Panc1 (cell line): ENCODE data around the gene PPP3R1. TPM values are rescaled to one million over a fixed set of nuclear protein-coding genes. Genes with fewer than 3 reads are reported as not detected.

Experiments
- ATAC-seq: fragments of 200-7000 bp; cut with Tn5 transposase; 2 replicates; pipeline ENCODE4 v1.9.1; 2020; ENCODE audit warnings: mild to moderate bottlenecking, moderate library complexity
- BruUV-seq: library from RNA; stranded (reverse); fragments of 400-500 nt; replicated peaks from 2 replicates; lab custom pipeline; 2021; lab: Mats Ljungman, UMichigan
- CTCF ChIA-PET: fragments of 300-600 bp; sonication (Branson Sonifier 250); formaldehyde crosslinking; loops from one replicate; lab custom pipeline; 2022; ENCODE audit warnings: antibody characterized with exemption; lab: Charles Lee
- POLR2A ChIA-PET: fragments of 300-600 bp; sonication (Branson Sonifier 250); formaldehyde crosslinking; loops from one replicate; lab custom pipeline; 2022; ENCODE audit warnings: antibody characterized with exemption; lab: Charles Lee
- DNase-seq: peaks from one replicate; pipeline ENCODE4 v3.0.0-alpha.2; 2010; ENCODE audit warnings: low read depth, low spot score
- H3K27ac ChIP-seq: 2 replicates; pipeline ENCODE4 v1.5.1; 2011; ENCODE audit warnings: mild to moderate bottlenecking, low read length, inconsistent platforms
- H3K27me3 ChIP-seq: fragments of 200-500 bp; sonication (Bioruptor generic); 2 replicates; pipeline ENCODE4 v1.6.0; 2014; ENCODE audit warnings: low read length, inconsistent platforms; ENCODE audit not compliant: control insufficient read depth, insufficient read depth
- H3K36me3 ChIP-seq: fragments of 200-500 bp; sonication (Bioruptor generic); 2 replicates; pipeline ENCODE4 v1.5.1; 2014; ENCODE audit warnings: inconsistent platforms, mild to moderate bottlenecking, low read length, moderate library complexity; ENCODE audit not compliant: control insufficient read depth, insufficient read depth
- H3K4me1 ChIP-seq: 2 replicates; pipeline ENCODE4 v1.5.1; 2011; ENCODE audit warnings: inconsistent platforms, mild to moderate bottlenecking, low read length, moderate library complexity; ENCODE audit not compliant: control insufficient read depth, insufficient read depth
- H3K4me3 ChIP-seq, 2 experiments: 2 replicates each; pipeline ENCODE4 v1.5.1; 2011 to 2012; ENCODE audit warnings: low read depth in 2 of 2, low read length in 2 of 2, mild to moderate bottlenecking in 2 of 2, inconsistent platforms in 1 of 2, moderate library complexity in 1 of 2
- H3K9me3 ChIP-seq: fragments of 200-500 bp; sonication (Bioruptor generic); 2 replicates; pipeline ENCODE4 v1.5.1; 2014; ENCODE audit warnings: low read depth, mild to moderate bottlenecking, inconsistent platforms, low read length, moderate library complexity; ENCODE audit not compliant: control insufficient read depth, insufficient read depth
- CTCF ChIP-seq: fragments of 450-650 bp; IDR thresholded peaks from 2 replicates; pipeline ENCODE4 v1.5.1; 2017; ENCODE audit warnings: mild to moderate bottlenecking
- POLR2AphosphoS5 ChIP-seq: IDR thresholded peaks from 2 replicates; pipeline ENCODE4 v1.6.1; 2012; ENCODE audit warnings: mild to moderate bottlenecking, low read depth, low read length, moderate library complexity
- SIN3A ChIP-seq: IDR thresholded peaks from 2 replicates; pipeline ENCODE4 v1.6.1; 2012; ENCODE audit warnings: low read depth, mild to moderate bottlenecking, low read length, moderate library complexity, borderline replicate concordance; ENCODE audit not compliant: insufficient read depth
- TCF7L2 ChIP-seq: IDR thresholded peaks from 2 replicates; pipeline ENCODE4 v1.6.1; 2011; ENCODE audit warnings: mild to moderate bottlenecking, low read depth, low read length, inconsistent platforms
- in situ Hi-C: cut with HindIII; loops from 2 replicates; pipeline ENCODE4 v1.10.0; 2016; ENCODE audit warnings: low sequenced_read_pairs, low pct_unique_long_range_greater_than_20kb
- intact Hi-C: fragments of 100-400 bp; cut with micrococcal nuclease; formaldehyde crosslinking; loops from one replicate; pipeline ENCODE4 v1.10.0; 2022; ENCODE audit not compliant: unreplicated experiment
- total RNA-seq: library from RNA; stranded (reverse); gene quantifications from one replicate; pipeline ENCODE4 v1.2.1, GENCODE V29; 2021; ENCODE audit not compliant: unreplicated experiment
- TF ChIP-seq, protein P1 (sequence below), 2 experiments: IDR thresholded peaks; 2 replicates each; pipeline ENCODE4 v1.6.1; 2011 to 2012; ENCODE audit warnings: low read depth in 2 of 2, control low read depth in 1 of 2, low read length in 1 of 2, mild to moderate bottlenecking in 1 of 2, moderate library complexity in 1 of 2; ENCODE audit not compliant: insufficient read depth in 1 of 2

Gene PPP3R1
- total RNA-seq, 1 experiment from 2014 or later = 77.9 TPM

- ATAC-seq (no peak), DNase-seq (no peak)
- Histone ChIP-seq H3K9me3 (no peaks in the 10 kb centered on the region), H3K4me1 (peaks cover 38% of the 10 kb centered on the region), H3K27ac (no peak overlapping the region), H3K36me3 (no peaks in the 10 kb centered on the region), H3K27me3 (no peaks in the 10 kb centered on the region), H3K4me3 (no peak overlapping the region)
- in situ Hi-C loops (no loop called here), intact Hi-C loops (loop anchor here (5.0 kb wide), 1 partner anchor 43 kb away; no protein-coding TSS in a partner anchor)
- POLR2A ChIA-PET = no interaction called here
- no peak for TF ChIP-seq POLR2AphosphoS5
- no peak for TF ChIP-seq CTCF
- TF ChIP-seq, protein P1, sequence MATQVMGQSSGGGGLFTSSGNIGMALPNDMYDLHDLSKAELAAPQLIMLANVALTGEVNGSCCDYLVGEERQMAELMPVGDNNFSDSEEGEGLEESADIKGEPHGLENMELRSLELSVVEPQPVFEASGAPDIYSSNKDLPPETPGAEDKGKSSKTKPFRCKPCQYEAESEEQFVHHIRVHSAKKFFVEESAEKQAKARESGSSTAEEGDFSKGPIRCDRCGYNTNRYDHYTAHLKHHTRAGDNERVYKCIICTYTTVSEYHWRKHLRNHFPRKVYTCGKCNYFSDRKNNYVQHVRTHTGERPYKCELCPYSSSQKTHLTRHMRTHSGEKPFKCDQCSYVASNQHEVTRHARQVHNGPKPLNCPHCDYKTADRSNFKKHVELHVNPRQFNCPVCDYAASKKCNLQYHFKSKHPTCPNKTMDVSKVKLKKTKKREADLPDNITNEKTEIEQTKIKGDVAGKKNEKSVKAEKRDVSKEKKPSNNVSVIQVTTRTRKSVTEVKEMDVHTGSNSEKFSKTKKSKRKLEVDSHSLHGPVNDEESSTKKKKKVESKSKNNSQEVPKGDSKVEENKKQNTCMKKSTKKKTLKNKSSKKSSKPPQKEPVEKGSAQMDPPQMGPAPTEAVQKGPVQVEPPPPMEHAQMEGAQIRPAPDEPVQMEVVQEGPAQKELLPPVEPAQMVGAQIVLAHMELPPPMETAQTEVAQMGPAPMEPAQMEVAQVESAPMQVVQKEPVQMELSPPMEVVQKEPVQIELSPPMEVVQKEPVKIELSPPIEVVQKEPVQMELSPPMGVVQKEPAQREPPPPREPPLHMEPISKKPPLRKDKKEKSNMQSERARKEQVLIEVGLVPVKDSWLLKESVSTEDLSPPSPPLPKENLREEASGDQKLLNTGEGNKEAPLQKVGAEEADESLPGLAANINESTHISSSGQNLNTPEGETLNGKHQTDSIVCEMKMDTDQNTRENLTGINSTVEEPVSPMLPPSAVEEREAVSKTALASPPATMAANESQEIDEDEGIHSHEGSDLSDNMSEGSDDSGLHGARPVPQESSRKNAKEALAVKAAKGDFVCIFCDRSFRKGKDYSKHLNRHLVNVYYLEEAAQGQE (IDR thresholded peaks at IDR 0.05; ENCODE audit: insufficient read depth in 1 of 2, low read depth in 2 of 2, low read length in 1 of 2) = no peak
- TF ChIP-seq TCF7L2 = no peak
- TF ChIP-seq SIN3A = no peak
- no TSS peak for BruUV-seq
- CTCF ChIA-PET = no interaction called here
Observed at GRCh38 chr2:68235090-68235489, 17.2 kb downstream of the PPP3R1 start.

DNA sequence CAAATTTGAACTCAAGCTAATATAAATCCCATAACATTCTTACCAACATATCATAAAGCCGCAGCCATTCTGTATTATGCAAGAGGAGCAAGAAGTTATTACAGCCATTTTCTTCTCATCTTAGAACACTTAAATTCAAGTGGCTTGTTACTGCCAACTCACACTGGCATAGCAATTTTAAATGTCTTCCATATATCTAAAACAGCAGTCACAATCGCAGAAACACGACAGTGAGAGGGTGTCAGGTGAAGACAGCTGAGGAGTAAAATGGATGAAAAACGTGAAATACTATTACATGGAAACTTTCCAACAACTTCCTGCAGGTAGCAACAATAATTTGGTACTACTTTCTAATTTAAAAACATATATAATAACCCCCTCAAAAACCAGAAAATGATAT lies 17.9 kb downstream of the PPP3R1 start:
- DNase-seq (no peak), ATAC-seq (no peak)
- Histone ChIP-seq H3K27me3 (no peaks in the 10 kb centered on the region), H3K9me3 (no peaks in the 10 kb centered on the region), H3K36me3 (no peaks in the 10 kb centered on the region), H3K27ac (no peak overlapping the region), H3K4me1 (peaks cover 32% of the 10 kb centered on the region), H3K4me3 (no peak overlapping the region)
- in situ Hi-C loops = no loop called here
- no TSS peak for BruUV-seq
- ChIA-PET CTCF (no interaction called here), POLR2A (no interaction called here)
- intact Hi-C loops = no loop called here
- TF ChIP-seq CTCF (no peak), POLR2AphosphoS5 (no peak), TCF7L2 (no peak), SIN3A (no peak)
- TF ChIP-seq, protein P1 (IDR thresholded peaks at IDR 0.05; ENCODE audit: insufficient read depth in 1 of 2, low read depth in 2 of 2, low read length in 1 of 2) = no peak
